Astrocyte (in vitro differentiated cells and primary cell): ENCODE results near the gene KRTAP19-2. TPM values are rescaled to one million over a fixed set of nuclear protein-coding genes. Genes with fewer than 3 reads are reported as not detected.

ENCODE experiments used
- DNase-seq: peaks from one replicate; pipeline ENCODE4 v3.0.0-alpha.2; 2010; ENCODE audit warnings: low read depth
- FAIRE-seq: peaks from 2 replicates; lab custom pipeline; 2011; peaks lifted over from hg19 to GRCh38; lab: Jason Lieb, UNC
- H2AFZ ChIP-seq: 2 replicates; pipeline ENCODE4 v1.6.0; 2012; ENCODE audit warnings: low read depth, low read length, inconsistent platforms
- H3K27ac ChIP-seq: 2 replicates; pipeline ENCODE4 v1.5.1; 2011; ENCODE audit warnings: low read depth, low read length, inconsistent platforms
- H3K27me3 ChIP-seq: 2 replicates; pipeline ENCODE4 v1.6.0; 2011; ENCODE audit warnings: low read length, inconsistent platforms; ENCODE audit not compliant: insufficient read depth
- H3K36me3 ChIP-seq: 2 replicates; pipeline ENCODE4 v1.5.1; 2011; ENCODE audit warnings: low read length, inconsistent platforms; ENCODE audit not compliant: insufficient read depth
- H3K4me1 ChIP-seq: 2 replicates; pipeline ENCODE4 v1.5.1; 2011; ENCODE audit warnings: low read length, inconsistent platforms; ENCODE audit not compliant: insufficient read depth
- H3K4me2 ChIP-seq: 2 replicates; pipeline ENCODE4 v1.6.0; 2012; ENCODE audit warnings: low read length, inconsistent platforms
- H3K4me3 ChIP-seq: 2 replicates; pipeline ENCODE4 v1.5.1; 2011; ENCODE audit warnings: low read depth, mild to moderate bottlenecking, low read length, inconsistent platforms; ENCODE audit not compliant: insufficient read depth
- H3K79me2 ChIP-seq: 2 replicates; pipeline ENCODE4 v1.6.0; 2012; ENCODE audit warnings: mild to moderate bottlenecking, low read length, inconsistent platforms; ENCODE audit not compliant: insufficient read depth
- H3K9ac ChIP-seq: 2 replicates; pipeline ENCODE4 v1.6.0; 2012; ENCODE audit warnings: mild to moderate bottlenecking, low read length, inconsistent platforms
- H3K9me3 ChIP-seq: 2 replicates; pipeline ENCODE4 v1.5.1; 2012; ENCODE audit warnings: low read depth, mild to moderate bottlenecking, low read length, inconsistent platforms; ENCODE audit not compliant: insufficient read depth
- H4K20me1 ChIP-seq: 2 replicates; pipeline ENCODE4 v1.6.0; 2012; ENCODE audit warnings: low read length, inconsistent platforms; ENCODE audit not compliant: insufficient read depth
- H3K27ac Mint-ChIP-seq: one replicate; pipeline ENCODE4 v1.8.0; 2021; ENCODE audit warnings: mild to moderate bottlenecking, mixed read lengths; ENCODE audit not compliant: unreplicated experiment
- H3K27me3 Mint-ChIP-seq: one replicate; pipeline ENCODE4 v1.8.0; 2021; ENCODE audit warnings: low read depth, mixed read lengths; ENCODE audit not compliant: unreplicated experiment
- H3K36me3 Mint-ChIP-seq: one replicate; pipeline ENCODE4 v1.8.0; 2021; ENCODE audit warnings: low read depth, mixed read lengths; ENCODE audit not compliant: unreplicated experiment
- H3K4me1 Mint-ChIP-seq: one replicate; pipeline ENCODE4 v1.8.0; 2021; ENCODE audit warnings: low read depth, mixed read lengths; ENCODE audit not compliant: unreplicated experiment
- H3K4me3 Mint-ChIP-seq: one replicate; pipeline ENCODE4 v1.8.0; 2021; ENCODE audit warnings: mild to moderate bottlenecking, moderate library complexity, mixed read lengths; ENCODE audit not compliant: unreplicated experiment
- H3K9me3 Mint-ChIP-seq: one replicate; pipeline ENCODE4 v1.8.0; 2021; ENCODE audit warnings: mild to moderate bottlenecking, mixed read lengths; ENCODE audit not compliant: unreplicated experiment
- EZH2 ChIP-seq: IDR thresholded peaks from 2 replicates; pipeline ENCODE4 v1.6.1; 2012; ENCODE audit warnings: mild to moderate bottlenecking, low read length, inconsistent platforms; ENCODE audit not compliant: insufficient read depth
- total RNA-seq: library from RNA; stranded (reverse); gene quantifications from 2 replicates; pipeline ENCODE4 v1.2.1, GENCODE V29; 2021
- TF ChIP-seq, protein P1 (sequence below): IDR thresholded peaks from 2 replicates; pipeline ENCODE4 v1.5.1; 2011; ENCODE audit warnings: low read depth, mild to moderate bottlenecking, inconsistent platforms, low read length, moderate library complexity; ENCODE audit not compliant: insufficient read depth

KRTAP19-2 gene
- total RNA-seq, 1 donor from 2014 or later, result not detected

GRCh38 chr21:30486180-30486579, 1.1 kb downstream of the KRTAP19-2 start:
- H3K4me3 ChIP-seq, result no peak overlapping the region
- H3K27ac ChIP-seq, result no peak overlapping the region
- H3K4me1 ChIP-seq, result no peaks in the 10 kb centered on the region
- H3K9ac ChIP-seq, result no peak overlapping the region
- no peak overlapping the region for H3K4me2 ChIP-seq
- H3K79me2 ChIP-seq, result no peaks in the 10 kb centered on the region
- H3K36me3 ChIP-seq, result no peaks in the 10 kb centered on the region
- Mint-ChIP-seq H3K27me3 (no peaks in the 10 kb centered on the region), H3K4me3 (no peak overlapping the region), H3K36me3 (no peaks in the 10 kb centered on the region), H3K27ac (no peak overlapping the region), H3K4me1 (no peaks in the 10 kb centered on the region), H3K9me3 (peaks cover 7% of the 10 kb centered on the region)
- no peak for TF ChIP-seq EZH2
- TF ChIP-seq, protein P1, sequence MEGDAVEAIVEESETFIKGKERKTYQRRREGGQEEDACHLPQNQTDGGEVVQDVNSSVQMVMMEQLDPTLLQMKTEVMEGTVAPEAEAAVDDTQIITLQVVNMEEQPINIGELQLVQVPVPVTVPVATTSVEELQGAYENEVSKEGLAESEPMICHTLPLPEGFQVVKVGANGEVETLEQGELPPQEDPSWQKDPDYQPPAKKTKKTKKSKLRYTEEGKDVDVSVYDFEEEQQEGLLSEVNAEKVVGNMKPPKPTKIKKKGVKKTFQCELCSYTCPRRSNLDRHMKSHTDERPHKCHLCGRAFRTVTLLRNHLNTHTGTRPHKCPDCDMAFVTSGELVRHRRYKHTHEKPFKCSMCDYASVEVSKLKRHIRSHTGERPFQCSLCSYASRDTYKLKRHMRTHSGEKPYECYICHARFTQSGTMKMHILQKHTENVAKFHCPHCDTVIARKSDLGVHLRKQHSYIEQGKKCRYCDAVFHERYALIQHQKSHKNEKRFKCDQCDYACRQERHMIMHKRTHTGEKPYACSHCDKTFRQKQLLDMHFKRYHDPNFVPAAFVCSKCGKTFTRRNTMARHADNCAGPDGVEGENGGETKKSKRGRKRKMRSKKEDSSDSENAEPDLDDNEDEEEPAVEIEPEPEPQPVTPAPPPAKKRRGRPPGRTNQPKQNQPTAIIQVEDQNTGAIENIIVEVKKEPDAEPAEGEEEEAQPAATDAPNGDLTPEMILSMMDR, result no peak
- no peaks in the 10 kb centered on the region for H3K27me3 ChIP-seq
- peaks cover 5% of the 10 kb centered on the region for H3K9me3 ChIP-seq
- no peaks in the 10 kb centered on the region for H4K20me1 ChIP-seq
- DNase-seq, result no peak
- no peak overlapping the region for H2AFZ ChIP-seq
- FAIRE-seq, result no peak

GRCh38 chr21:30482130-30482529, 5.1 kb downstream of the KRTAP19-2 start:
- no peak for TF ChIP-seq EZH2
- TF ChIP-seq, protein P1, result no peak
- H4K20me1 ChIP-seq, result no peaks in the 10 kb centered on the region
- Mint-ChIP-seq H3K9me3 (peaks cover 7% of the 10 kb centered on the region), H3K27me3 (no peaks in the 10 kb centered on the region), H3K4me3 (no peak overlapping the region), H3K27ac (no peak overlapping the region), H3K36me3 (no peaks in the 10 kb centered on the region), H3K4me1 (peaks cover 1% of the 10 kb centered on the region)
- H3K36me3 ChIP-seq, result no peaks in the 10 kb centered on the region
- peaks cover 5% of the 10 kb centered on the region for H3K9me3 ChIP-seq
- no peaks in the 10 kb centered on the region for H3K4me1 ChIP-seq
- no peaks in the 10 kb centered on the region for H3K27me3 ChIP-seq
- no peak overlapping the region for H3K4me2 ChIP-seq
- H3K79me2 ChIP-seq, result no peaks in the 10 kb centered on the region
- no peak overlapping the region for H3K27ac ChIP-seq
- FAIRE-seq, result no peak
- no peak overlapping the region for H2AFZ ChIP-seq
- H3K9ac ChIP-seq, result no peak overlapping the region
- H3K4me3 ChIP-seq, result no peak overlapping the region
- DNase-seq, result no peak

DNA sequence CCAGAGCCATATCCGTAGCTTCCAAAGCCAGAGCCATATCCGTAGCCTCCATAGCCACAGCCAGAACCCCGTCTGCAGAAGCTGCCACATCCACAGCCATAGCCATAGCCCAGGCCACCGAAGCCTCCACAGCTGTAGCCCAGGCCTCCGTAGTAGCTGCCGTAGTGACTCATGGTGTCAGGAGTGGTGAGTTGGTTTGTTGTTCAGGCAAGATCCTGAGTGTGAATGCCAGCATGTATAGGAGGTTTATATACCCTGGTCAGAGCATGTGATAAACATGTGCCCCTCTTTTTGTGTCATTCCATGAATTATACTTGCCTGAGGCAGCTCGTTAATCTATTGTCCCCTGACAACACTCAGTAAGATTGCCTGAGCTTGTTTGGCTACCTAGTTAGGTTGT, 7.1 kb downstream of the KRTAP19-2 start, which contains the start of gene KRTAP19-1:
Gene KRTAP19-1, minus strand, starts transcription at position 223 of the 400 bp plus-strand sequence. Its CDS starts 50 bp downstream, at position 173.
- H3K9me3 ChIP-seq, result peaks cover 1% of the 10 kb centered on the region
- H3K27ac Mint-ChIP-seq, result no peak within 1 kb of the TSS
- H3K36me3 ChIP-seq, result no peaks in the 10 kb centered on the region

More for the DNA sequence above, 7.1 kb downstream of the KRTAP19-2 start, which contains the start of gene KRTAP19-1:
- Histone ChIP-seq H3K9ac (no peak within 1 kb of the TSS), H3K79me2 (no peaks in the 10 kb centered on the region), H3K27ac (no peak within 1 kb of the TSS), H3K4me2 (no peak within 1 kb of the TSS), H3K27me3 (no peaks in the 10 kb centered on the region), H4K20me1 (no peaks in the 10 kb centered on the region), H3K4me1 (no peaks in the 10 kb centered on the region), H3K4me3 (no peak within 1 kb of the TSS), H2AFZ (no peak within 1 kb of the TSS)
- FAIRE-seq (no peak), DNase-seq (no peak)
- Mint-ChIP-seq H3K9me3 (no peaks in the 10 kb centered on the region), H3K27me3 (no peaks in the 10 kb centered on the region), H3K4me3 (no peak within 1 kb of the TSS), H3K4me1 (peaks cover 1% of the 10 kb centered on the region), H3K36me3 (no peaks in the 10 kb centered on the region)
- no peak for TF ChIP-seq EZH2
- TF ChIP-seq, protein P1, result no peak
